ENCODE results near the gene SLC26A8. TPM values are rescaled to one million over a fixed set of nuclear protein-coding genes. Genes with fewer than 3 reads are reported as not detected.

The SLC26A8 gene
- total RNA-seq, 4 donors from 2014 or later: 0.19 TPM; not detected in 3

DNA sequence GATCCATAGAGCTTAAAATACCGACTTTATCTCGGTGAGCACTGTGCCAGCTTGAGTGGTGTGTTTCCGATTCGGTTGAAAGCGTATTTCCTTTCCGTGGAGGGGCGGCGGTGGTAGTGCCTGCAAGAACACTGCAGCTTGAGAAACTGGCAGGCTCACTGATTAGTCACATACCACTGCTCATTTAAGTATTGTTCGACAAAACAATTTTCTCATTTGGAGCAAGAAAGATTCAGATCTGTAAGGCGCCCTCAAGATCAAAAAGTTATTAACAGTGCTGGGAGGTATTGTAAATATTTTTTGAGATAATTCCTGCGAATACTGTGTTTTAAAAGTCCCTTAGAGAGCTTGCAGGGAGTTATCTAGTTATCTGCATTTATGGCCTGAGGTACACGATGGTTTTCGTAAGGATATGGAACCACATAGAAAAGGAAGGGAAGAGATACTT lies 4.5 kb upstream of the SLC26A8 start:
- H3K9me3 ChIP-seq: no peaks in the 10 kb centered on the region
- WGBS, 2 donors: 0 to 1% methylated on average over 11 to 12 of the region's 13 CpGs
- intact Hi-C loops (cut with DNase I): loop anchor here (10.0 kb wide), 1 partner anchor 166 kb away; the partner anchor contains the start of gene BRPF3
- DNase-seq: peak; percentile 20
- peak in 1 of 6 experiments; percentile 4 for TF ChIP-seq CTCF (IDR thresholded peaks at IDR 0.05)
- TF ChIP-seq POLR2A (IDR thresholded peaks at IDR 0.05): peak in 1 of 4 donors; percentile 32
- H3K27me3 ChIP-seq: peaks cover 0 to 8% (median 0%) of the 10 kb centered on the region in 4 donors
- H3K36me3 ChIP-seq: no peaks in the 10 kb centered on the region
- H3K27ac ChIP-seq: peak overlapping the region; percentile 92 to 94 (median 94)
- H3K4me1 ChIP-seq: peaks cover 20 to 57% (median 28%) of the 10 kb centered on the region in 3 donors
- peak overlapping the region; percentile 79 to 98 (median 93) for H3K4me3 ChIP-seq

DNA sequence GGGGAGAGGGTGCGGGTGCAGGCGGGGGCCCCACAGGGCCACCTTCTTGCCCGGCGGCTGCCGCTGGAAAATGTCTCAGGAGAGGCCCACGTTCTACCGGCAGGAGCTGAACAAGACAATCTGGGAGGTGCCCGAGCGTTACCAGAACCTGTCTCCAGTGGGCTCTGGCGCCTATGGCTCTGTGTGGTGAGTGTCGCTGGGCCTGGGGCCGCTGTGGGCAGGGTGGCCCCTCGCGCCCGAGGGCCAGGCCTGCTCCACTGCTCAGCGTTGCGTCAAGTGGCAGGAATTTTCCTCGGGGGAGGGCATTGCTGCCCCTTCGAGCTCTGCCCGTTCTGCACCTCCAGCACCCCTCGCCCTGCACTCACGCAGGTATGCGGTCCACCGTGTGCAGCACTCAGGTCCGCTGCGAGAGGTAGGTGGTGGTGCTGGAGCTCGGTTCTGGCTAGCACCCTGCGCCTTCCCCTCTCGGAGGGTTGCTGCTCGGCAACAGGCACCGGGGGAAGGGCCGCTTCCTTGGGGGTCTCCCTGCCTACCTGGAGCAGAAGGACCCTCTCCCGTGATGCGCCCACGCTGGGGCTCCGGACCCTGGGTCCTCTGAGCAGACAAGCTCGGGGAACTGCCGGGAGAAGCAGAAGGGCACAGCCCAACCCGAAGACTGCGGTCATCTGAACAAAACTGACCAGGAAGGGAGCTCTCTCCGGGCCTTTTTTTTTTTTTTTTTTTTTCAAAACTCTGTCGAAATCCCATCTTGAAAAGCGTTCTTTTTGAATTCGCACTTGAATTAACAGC lies 3.8 kb upstream of the SLC26A8 start:
- intact Hi-C loops (cut with DNase I): loop anchor here (10.0 kb wide), 1 partner anchor 167 kb away; the partner anchor contains the start of gene BRPF3
- H3K4me3 ChIP-seq: peak overlapping the region; percentile 79 to 98 (median 93)
- H3K36me3 ChIP-seq: no peaks in the 10 kb centered on the region
- TF ChIP-seq CTCF (IDR thresholded peaks at IDR 0.05) (no peak), POLR2A (IDR thresholded peaks at IDR 0.05) (no peak)
- no peak for DNase-seq
- no peaks in the 10 kb centered on the region for H3K9me3 ChIP-seq
- peaks cover 16 to 50% (median 22%) of the 10 kb centered on the region in 3 donors for H3K4me1 ChIP-seq
- peak overlapping the region; percentile 92 to 94 (median 94) for H3K27ac ChIP-seq
- H3K27me3 ChIP-seq: peaks cover 0 to 12% (median 0%) of the 10 kb centered on the region in 4 donors
- WGBS, 2 donors: 0 to 1% methylated on average over 6 to 15 of the region's 44 CpGs

DNA sequence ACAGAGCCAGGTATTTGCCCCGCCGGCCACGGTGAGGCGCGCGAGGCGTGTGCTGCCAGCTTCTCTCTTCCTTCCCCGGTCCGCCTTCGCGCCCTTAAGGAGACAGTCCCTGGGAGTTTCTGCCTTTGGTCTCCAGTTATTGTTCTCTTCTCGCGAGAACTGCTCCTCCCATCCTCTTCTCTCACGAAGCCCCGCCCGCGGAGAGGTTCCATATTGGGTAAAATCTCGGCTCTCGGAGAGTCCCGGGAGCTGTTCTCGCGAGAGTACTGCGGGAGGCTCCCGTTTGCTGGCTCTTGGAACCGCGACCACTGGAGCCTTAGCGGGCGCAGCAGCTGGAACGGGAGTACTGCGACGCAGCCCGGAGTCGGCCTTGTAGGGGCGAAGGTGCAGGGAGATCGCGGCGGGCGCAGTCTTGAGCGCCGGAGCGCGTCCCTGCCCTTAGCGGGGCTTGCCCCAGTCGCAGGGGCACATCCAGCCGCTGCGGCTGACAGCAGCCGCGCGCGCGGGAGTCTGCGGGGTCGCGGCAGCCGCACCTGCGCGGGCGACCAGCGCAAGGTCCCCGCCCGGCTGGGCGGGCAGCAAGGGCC lies 3.2 kb upstream of the SLC26A8 start, which contains the start of gene MAPK14:
MAPK14 (plus strand) TSS at position 308 of the 587 bp plus-strand sequence. CDS start 350 bp downstream, outside the sequence.
- Histone ChIP-seq H3K4me3 (peak within 1 kb of the TSS; percentile 79 to 98 (median 93)), H3K27ac (peak within 1 kb of the TSS; percentile 92 to 94 (median 94)), H3K9me3 (no peaks in the 10 kb centered on the region), H3K27me3 (peaks cover 0 to 15% (median 0%) of the 10 kb centered on the region in 4 donors), H3K36me3 (no peaks in the 10 kb centered on the region), H3K4me1 (peaks cover 15 to 44% (median 17%) of the 10 kb centered on the region in 3 donors)
- peak; percentile 99 for DNase-seq
- TF ChIP-seq CTCF (IDR thresholded peaks at IDR 0.05) (peak; percentile 80 to 98 (median 96)), POLR2A (IDR thresholded peaks at IDR 0.05) (peak in 3 of 4 donors; percentile 90 to 98 (median 97))
- intact Hi-C loops (cut with DNase I): loop anchor here (2.0 to 10.0 kb wide), 2 partner anchors 67 to 167 kb away; partner anchors contain the start of gene BRPF3
- WGBS, 2 donors: 0% methylated on average over 11 to 13 of the region's 62 CpGs

- no peak for DNase-seq
- TF ChIP-seq CTCF (IDR thresholded peaks at IDR 0.05) (no peak), POLR2A (IDR thresholded peaks at IDR 0.05) (no peak)
- H3K36me3 ChIP-seq: no peaks in the 10 kb centered on the region
- peaks cover 0 to 15% (median 0%) of the 10 kb centered on the region in 4 donors for H3K27me3 ChIP-seq
- no peaks in the 10 kb centered on the region for H3K9me3 ChIP-seq
- H3K27ac ChIP-seq: no peak overlapping the region
- no peak overlapping the region for H3K4me3 ChIP-seq
- intact Hi-C loops (cut with DNase I): loop anchor here (2.0 to 10.0 kb wide), 2 partner anchors 69 to 169 kb away; partner anchors contain the start of gene BRPF3
- H3K4me1 ChIP-seq: peaks cover 11 to 27% (median 12%) of the 10 kb centered on the region in 3 donors
- 55 to 65% methylated on average over 5 of the region's 5 CpGs for WGBS, 2 donors
These were observed 1.5 kb upstream of the SLC26A8 start for GRCh38 chr6:36025932-36026327.
